ENCODE measurements around the gene VEZT.

VEZT gene

GRCh38 chr12:95257541-95257940 is 39.9 kb downstream of the VEZT start:
- no peak for TF ChIP-seq CTCF (IDR thresholded peaks at IDR 0.05; ENCODE audit: control insufficient read depth, extremely low read depth, insufficient read depth)
- DNase-seq (ENCODE audit: low read depth): no peak
- no peak overlapping the region for H3K4me3 ChIP-seq (ENCODE audit: low read depth, low read length)

GRCh38 chr12:95258151-95258550 is 40.5 kb downstream of the VEZT start:
- no peak for DNase-seq (ENCODE audit: low read depth)
- no peak overlapping the region for H3K4me3 ChIP-seq (ENCODE audit: low read depth, low read length)
- TF ChIP-seq CTCF (IDR thresholded peaks at IDR 0.05; ENCODE audit: control insufficient read depth, extremely low read depth, insufficient read depth): no peak

GRCh38 chr12:95258803-95259202 is 41.2 kb downstream of the VEZT start:
- H3K4me3 ChIP-seq (ENCODE audit: low read depth, low read length): no peak overlapping the region
- DNase-seq (ENCODE audit: low read depth): no peak
- TF ChIP-seq CTCF (IDR thresholded peaks at IDR 0.05; ENCODE audit: control insufficient read depth, extremely low read depth, insufficient read depth): no peak

- no peak overlapping the region for H3K4me3 ChIP-seq (ENCODE audit: low read depth, low read length)
- DNase-seq (ENCODE audit: low read depth): peak; percentile 100
- TF ChIP-seq CTCF (IDR thresholded peaks at IDR 0.05; ENCODE audit: control insufficient read depth, extremely low read depth, insufficient read depth): no peak
Observed at GRCh38 chr12:95259368-95259767, 41.8 kb downstream of the VEZT start.

GRCh38 chr12:95261109-95261508 is 43.5 kb downstream of the VEZT start:
- no peak for TF ChIP-seq CTCF (IDR thresholded peaks at IDR 0.05; ENCODE audit: control insufficient read depth, extremely low read depth, insufficient read depth)
- no peak overlapping the region for H3K4me3 ChIP-seq (ENCODE audit: low read depth, low read length)
- no peak for DNase-seq (ENCODE audit: low read depth)

GRCh38 chr12:95262808-95263207 is 45.2 kb downstream of the VEZT start:
- no peak overlapping the region for H3K4me3 ChIP-seq (ENCODE audit: low read depth, low read length)
- DNase-seq (ENCODE audit: low read depth): peak; percentile 31
- TF ChIP-seq CTCF (IDR thresholded peaks at IDR 0.05; ENCODE audit: control insufficient read depth, extremely low read depth, insufficient read depth): no peak

- no peak for TF ChIP-seq CTCF (IDR thresholded peaks at IDR 0.05; ENCODE audit: control insufficient read depth, extremely low read depth, insufficient read depth)
- no peak overlapping the region for H3K4me3 ChIP-seq (ENCODE audit: low read depth, low read length)
- DNase-seq (ENCODE audit: low read depth): no peak
Observed at GRCh38 chr12:95265765-95266164, 48.2 kb downstream of the VEZT start.

Data from LNCaP clone FGC (cell line).